ENCODE results near the gene DDX25.

Gene DDX25

GRCh38 chr11:125954123-125954944 lies 50.0 kb downstream of the DDX25 start:
- Histone ChIP-seq H3K27me3 (replicated peaks; ENCODE audit: control insufficient read depth, insufficient read depth, low read length) (no peaks in the 10 kb centered on the region; the same call in 1 of the 2 replicates), H3K36me3 (ENCODE audit: control insufficient read depth, insufficient read depth, low read length) (no peaks in the 10 kb centered on the region)

GRCh38 chr11:125954945-125955640 lies 50.8 kb downstream of the DDX25 start:
- Histone ChIP-seq H3K4me3 (replicated peaks; ENCODE audit: low read depth, low read length) (no peak overlapping the region), H3K27me3 (replicated peaks; ENCODE audit: control insufficient read depth, insufficient read depth, low read length) (no peaks in the 10 kb centered on the region; the same call in 1 of the 2 replicates), H3K36me3 (ENCODE audit: control insufficient read depth, insufficient read depth, low read length) (no peaks in the 10 kb centered on the region)
- no peak for DNase-seq (ENCODE audit: extremely low read depth, insufficient read length)
- no peak for TF ChIP-seq CTCF (IDR thresholded peaks at IDR 0.05; ENCODE audit: insufficient read depth, low read length, poor library complexity, severe bottlenecking)

More at GRCh38 chr11:125954123-125954944, 50.0 kb downstream of the DDX25 start:
- no peak overlapping the region for H3K4me3 ChIP-seq (replicated peaks; ENCODE audit: low read depth, low read length)
- no peak for TF ChIP-seq CTCF (IDR thresholded peaks at IDR 0.05; ENCODE audit: insufficient read depth, low read length, poor library complexity, severe bottlenecking)
- no peak for DNase-seq (ENCODE audit: extremely low read depth, insufficient read length)

GRCh38 chr11:125955856-125956255 lies 51.5 kb downstream of the DDX25 start:
- H3K4me3 ChIP-seq (replicated peaks; ENCODE audit: low read depth, low read length) = no peak overlapping the region
- no peak for DNase-seq (ENCODE audit: extremely low read depth, insufficient read length)
- no peaks in the 10 kb centered on the region for H3K36me3 ChIP-seq (ENCODE audit: control insufficient read depth, insufficient read depth, low read length)
- no peaks in the 10 kb centered on the region; the same call in 1 of the 2 replicates for H3K27me3 ChIP-seq (replicated peaks; ENCODE audit: control insufficient read depth, insufficient read depth, low read length)
- TF ChIP-seq CTCF (IDR thresholded peaks at IDR 0.05; ENCODE audit: insufficient read depth, low read length, poor library complexity, severe bottlenecking) = no peak

- H3K36me3 ChIP-seq (ENCODE audit: control insufficient read depth, insufficient read depth, low read length) = no peaks in the 10 kb centered on the region
- H3K4me3 ChIP-seq (replicated peaks; ENCODE audit: low read depth, low read length) = no peak overlapping the region
- TF ChIP-seq CTCF (IDR thresholded peaks at IDR 0.05; ENCODE audit: insufficient read depth, low read length, poor library complexity, severe bottlenecking) = no peak
- H3K27me3 ChIP-seq (replicated peaks; ENCODE audit: control insufficient read depth, insufficient read depth, low read length) = no peaks in the 10 kb centered on the region; the same call in none of the 2 replicates
- DNase-seq (ENCODE audit: extremely low read depth, insufficient read length) = no peak
These were observed 52.3 kb downstream of the DDX25 start for GRCh38 chr11:125956391-125957134.

GRCh38 chr11:125957618-125958332 lies 53.5 kb downstream of the DDX25 start:
- no peak overlapping the region for H3K4me3 ChIP-seq (replicated peaks; ENCODE audit: low read depth, low read length)
- TF ChIP-seq CTCF (IDR thresholded peaks at IDR 0.05; ENCODE audit: insufficient read depth, low read length, poor library complexity, severe bottlenecking) = no peak
- no peak for DNase-seq (ENCODE audit: extremely low read depth, insufficient read length)
- H3K27me3 ChIP-seq (replicated peaks; ENCODE audit: control insufficient read depth, insufficient read depth, low read length) = no peaks in the 10 kb centered on the region; the same call in none of the 2 replicates
- H3K36me3 ChIP-seq (ENCODE audit: control insufficient read depth, insufficient read depth, low read length) = no peaks in the 10 kb centered on the region
